Occipital lobe (tissue), 2 donors: Measurements from ENCODE around the gene NOL7. TPM values are rescaled to one million over a fixed set of nuclear protein-coding genes. Genes with fewer than 3 reads are reported as not detected.

Experiments
- DNase-seq: peaks from one replicate; lab custom pipeline; 2025; lab: John Stamatoyannopoulos, UW
- total RNA-seq: library from RNA; depleted of rRNA; stranded (reverse); fragments of >200 nt; gene quantifications from one replicate; pipeline ENCODE4 v1.2.3, GENCODE V29; 2014

NOL7 gene
- total RNA-seq, 1 donor from 2014 or later: 44.1 TPM

GRCh38 chr6:13593720-13594119 is 21.4 kb upstream of the NOL7 start:
- no peak for DNase-seq

GRCh38 chr6:13597073-13597472 is 18.1 kb upstream of the NOL7 start:
- no peak for DNase-seq

GRCh38 chr6:13600036-13600435 is 15.1 kb upstream of the NOL7 start:
- DNase-seq: no peak

- DNase-seq: no peak
Measured at GRCh38 chr6:13604135-13604534, 11.0 kb upstream of the NOL7 start.

- no peak for DNase-seq
Measured at GRCh38 chr6:13604546-13605416, 10.4 kb upstream of the NOL7 start.

GRCh38 chr6:13605634-13606033 is 9.5 kb upstream of the NOL7 start:
- no peak for DNase-seq

GRCh38 chr6:13611715-13612114 is 3.4 kb upstream of the NOL7 start:
- DNase-seq: no peak

- no peak for DNase-seq
Measured at GRCh38 chr6:13613029-13613594, 2.0 kb upstream of the NOL7 start.

GRCh38 chr6:13614126-13614925 is 809 bp upstream of the NOL7 start:
- peak; percentile 70 for DNase-seq

GRCh38 chr6:13615792-13616120 is 621 bp downstream of the NOL7 start:
- no peak for DNase-seq

GRCh38 chr6:13617066-13617465 is 1.9 kb downstream of the NOL7 start:
- DNase-seq: no peak

GRCh38 chr6:13624871-13625288 is 9.7 kb downstream of the NOL7 start:
- no peak for DNase-seq

GRCh38 chr6:13629459-13630116 is 14.5 kb downstream of the NOL7 start:
- DNase-seq: no peak

GRCh38 chr6:13630499-13630898 is 15.4 kb downstream of the NOL7 start:
- DNase-seq: no peak

- DNase-seq: no peak
Measured at GRCh38 chr6:13633343-13633742, 18.2 kb downstream of the NOL7 start.

- no peak for DNase-seq
Measured at GRCh38 chr6:13635948-13636658, 21.0 kb downstream of the NOL7 start.

GRCh38 chr6:13638014-13638413 is 22.9 kb downstream of the NOL7 start:
- no peak for DNase-seq

- DNase-seq: no peak
Measured at GRCh38 chr6:13638626-13639025, 23.5 kb downstream of the NOL7 start.

- DNase-seq: no peak
Measured at GRCh38 chr6:13641315-13641714, 26.2 kb downstream of the NOL7 start.

GRCh38 chr6:13643125-13643524 is 28.0 kb downstream of the NOL7 start:
- no peak for DNase-seq

GRCh38 chr6:13648850-13649249 is 33.7 kb downstream of the NOL7 start:
- no peak for DNase-seq
